ENCODE measurements around the gene LUC7L. TPM values are rescaled to one million over a fixed set of nuclear protein-coding genes. Genes with fewer than 3 reads are reported as not detected.

The LUC7L gene
- total RNA-seq, 2 donors from 2014 or later, result 101 to 171 TPM

GRCh38 chr16:194516-194915, 34.7 kb downstream of the LUC7L start:
- H3K36me3 ChIP-seq, result peaks cover 92% of the 10 kb centered on the region

GRCh38 chr16:193441-193840, 35.8 kb downstream of the LUC7L start:
- Histone ChIP-seq H3K4me1 (ENCODE audit: control insufficient read depth in 1 of 2, low read depth in 2 of 2) (no peaks in the 10 kb centered on the region), H3K4me3 (no peak overlapping the region), H3K9me3 (no peaks in the 10 kb centered on the region), H3K27ac (no peak overlapping the region), H3K27me3 (replicated peaks; ENCODE audit: insufficient read depth) (no peaks in the 10 kb centered on the region), H3K36me3 (peaks cover 93% of the 10 kb centered on the region)
- DNase-seq (ENCODE audit: low spot score) (no peak), ATAC-seq (ENCODE audit: insufficient number of reproducible peaks, low FRiP score, low read depth) (no peak)
- TF ChIP-seq CTCF (IDR thresholded peaks at IDR 0.05), result no peak

More at GRCh38 chr16:194516-194915, 34.7 kb downstream of the LUC7L start:
- TF ChIP-seq CTCF (IDR thresholded peaks at IDR 0.05), result no peak
- DNase-seq (ENCODE audit: low spot score) (no peak), ATAC-seq (ENCODE audit: insufficient number of reproducible peaks, low FRiP score, low read depth) (no peak)
- Histone ChIP-seq H3K27me3 (replicated peaks; ENCODE audit: insufficient read depth) (no peaks in the 10 kb centered on the region), H3K27ac (no peak overlapping the region), H3K9me3 (no peaks in the 10 kb centered on the region), H3K4me1 (ENCODE audit: control insufficient read depth in 1 of 2, low read depth in 2 of 2) (no peaks in the 10 kb centered on the region), H3K4me3 (no peak overlapping the region)

GRCh38 chr16:192686-193085, 36.6 kb downstream of the LUC7L start:
- H3K4me1 ChIP-seq (ENCODE audit: control insufficient read depth in 1 of 2, low read depth in 2 of 2), result no peaks in the 10 kb centered on the region
- H3K27ac ChIP-seq, result no peak overlapping the region
- no peaks in the 10 kb centered on the region for H3K27me3 ChIP-seq (replicated peaks; ENCODE audit: insufficient read depth)
- H3K36me3 ChIP-seq, result peaks cover 90% of the 10 kb centered on the region
- ATAC-seq (ENCODE audit: insufficient number of reproducible peaks, low FRiP score, low read depth) (no peak), DNase-seq (ENCODE audit: low spot score) (no peak)
- TF ChIP-seq CTCF (IDR thresholded peaks at IDR 0.05), result no peak
- H3K4me3 ChIP-seq, result no peak overlapping the region
- H3K9me3 ChIP-seq, result no peaks in the 10 kb centered on the region

DNA sequence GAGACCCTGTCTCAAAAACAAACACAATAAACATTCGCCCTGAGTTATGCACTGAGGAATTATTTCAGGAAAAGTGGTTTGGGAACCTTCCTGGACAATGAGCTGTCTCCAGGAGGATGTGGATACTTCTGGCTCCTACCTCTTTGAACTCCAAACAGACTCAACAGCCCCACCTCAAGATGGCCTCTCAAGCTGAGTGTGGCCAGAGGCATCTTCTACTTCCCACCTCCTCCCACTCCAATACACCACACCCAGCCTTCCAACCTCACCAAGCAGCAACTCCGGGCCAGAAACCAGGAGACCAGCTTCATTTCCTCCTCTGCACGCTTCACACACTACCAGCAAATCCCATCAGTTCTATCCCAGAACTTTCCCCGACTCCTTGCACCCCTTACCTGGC, 37.4 kb downstream of the LUC7L start:
- TF ChIP-seq CTCF (IDR thresholded peaks at IDR 0.05), result no peak
- H3K27ac ChIP-seq, result no peak overlapping the region
- H3K36me3 ChIP-seq, result peaks cover 87% of the 10 kb centered on the region
- no peaks in the 10 kb centered on the region for H3K27me3 ChIP-seq (replicated peaks; ENCODE audit: insufficient read depth)
- ATAC-seq (ENCODE audit: insufficient number of reproducible peaks, low FRiP score, low read depth) (no peak), DNase-seq (ENCODE audit: low spot score) (no peak)
- no peaks in the 10 kb centered on the region for H3K4me1 ChIP-seq (ENCODE audit: control insufficient read depth in 1 of 2, low read depth in 2 of 2)
- H3K9me3 ChIP-seq, result no peaks in the 10 kb centered on the region
- H3K4me3 ChIP-seq, result no peak overlapping the region

- Histone ChIP-seq H3K4me3 (no peak overlapping the region), H3K27me3 (replicated peaks; ENCODE audit: insufficient read depth) (no peaks in the 10 kb centered on the region), H3K4me1 (ENCODE audit: control insufficient read depth in 1 of 2, low read depth in 2 of 2) (no peaks in the 10 kb centered on the region), H3K36me3 (peaks cover 69% of the 10 kb centered on the region), H3K9me3 (no peaks in the 10 kb centered on the region), H3K27ac (no peak overlapping the region)
- TF ChIP-seq CTCF (IDR thresholded peaks at IDR 0.05), result no peak
- ATAC-seq (ENCODE audit: insufficient number of reproducible peaks, low FRiP score, low read depth) (no peak), DNase-seq (ENCODE audit: low spot score) (no peak)
These were observed 39.6 kb downstream of the LUC7L start for GRCh38 chr16:189604-190186.

All from thoracic aorta (tissue), 2 donors.